GM10248 (cell line): ENCODE results near the gene LYZL6.

Experiments
- CTCF ChIA-PET: fragments of 300-600 bp; sonication (Branson Sonifier 250); formaldehyde crosslinking; extraction: SDS; loops from one replicate; lab custom pipeline; 2021; ENCODE audit warnings: antibody characterized with exemption; lab: Yijun Ruan, JAX
- POLR2A ChIA-PET: fragments of 350-650 bp; sonication (Branson Sonifier 250); formaldehyde crosslinking; extraction: SDS; loops from one replicate; lab custom pipeline; 2020; ENCODE audit warnings: antibody characterized with exemption; lab: Yijun Ruan, JAX
- DNase-seq: peaks from one replicate; pipeline ENCODE4 v3.0.0; 2012; ENCODE audit errors: extremely low spot score
- CTCF ChIP-seq: IDR thresholded peaks from 2 replicates; pipeline ENCODE4 v1.5.1; 2012; ENCODE audit warnings: mild to moderate bottlenecking, low read depth; ENCODE audit errors: extremely low read depth, missing control alignments, control extremely low read depth

Gene LYZL6

DNA sequence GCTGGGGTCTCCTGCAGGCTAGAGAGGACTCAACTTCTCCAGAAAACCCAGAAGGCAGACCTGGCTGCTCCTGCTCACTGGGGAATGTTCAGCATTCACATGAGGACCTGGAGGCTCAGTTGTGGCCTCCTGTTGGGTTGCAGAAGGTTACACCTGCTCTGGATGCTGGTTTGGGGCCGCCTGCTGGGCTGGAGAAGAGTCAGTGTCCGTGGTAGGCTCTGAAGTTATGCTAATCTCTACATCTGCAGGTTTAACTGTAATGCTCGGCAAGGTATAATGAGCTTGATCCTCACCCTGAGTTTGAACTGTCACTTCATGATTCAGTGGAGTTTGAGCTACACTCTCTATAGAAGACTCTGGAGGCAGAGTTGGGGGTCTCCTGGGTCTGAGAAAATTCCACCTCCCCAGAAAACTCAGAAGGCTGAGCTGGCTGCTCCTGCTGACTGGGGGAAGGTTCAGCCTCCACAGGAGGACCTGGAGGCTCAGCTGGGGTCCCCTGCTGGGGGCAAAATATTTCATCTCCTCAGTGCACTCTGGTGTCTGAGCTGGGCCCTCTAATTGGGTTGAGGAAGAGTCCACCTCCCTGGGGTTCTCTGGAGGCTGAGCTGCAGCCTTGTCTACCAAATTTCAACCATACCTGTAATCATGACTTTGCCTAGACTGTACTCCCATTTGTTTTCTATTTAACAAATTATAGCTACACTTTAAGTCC lies 36.4 kb downstream of the LYZL6 start:
- ChIA-PET POLR2A (no interaction called here), CTCF (interaction anchor here (0.9 to 3.1 kb wide), 4 partner anchors 8 to 57 kb away, joined by 3 to 13 read pairs (median 3); no protein-coding TSS in a partner anchor)

GRCh38 chr17:35906191-35906925 lies 37.2 kb downstream of the LYZL6 start:
- DNase-seq: no peak
- no peak for TF ChIP-seq CTCF
- POLR2A ChIA-PET: no interaction called here
- CTCF ChIA-PET: interaction anchor here (1.1 to 3.1 kb wide), 4 partner anchors 9 to 69 kb away, joined by 3 to 13 read pairs (median 3); no protein-coding TSS in a partner anchor

More for the DNA sequence above, 36.4 kb downstream of the LYZL6 start:
- DNase-seq: no peak
- no peak for TF ChIP-seq CTCF

- CTCF ChIA-PET: interaction anchor here (0.9 to 2.1 kb wide), 2 partner anchors 16 to 55 kb away, joined by 3 to 4 read pairs; no protein-coding TSS in a partner anchor
- POLR2A ChIA-PET: no interaction called here
- no peak for DNase-seq
- TF ChIP-seq CTCF: no peak
These were observed 40.1 kb downstream of the LYZL6 start for GRCh38 chr17:35903451-35903850.

DNA sequence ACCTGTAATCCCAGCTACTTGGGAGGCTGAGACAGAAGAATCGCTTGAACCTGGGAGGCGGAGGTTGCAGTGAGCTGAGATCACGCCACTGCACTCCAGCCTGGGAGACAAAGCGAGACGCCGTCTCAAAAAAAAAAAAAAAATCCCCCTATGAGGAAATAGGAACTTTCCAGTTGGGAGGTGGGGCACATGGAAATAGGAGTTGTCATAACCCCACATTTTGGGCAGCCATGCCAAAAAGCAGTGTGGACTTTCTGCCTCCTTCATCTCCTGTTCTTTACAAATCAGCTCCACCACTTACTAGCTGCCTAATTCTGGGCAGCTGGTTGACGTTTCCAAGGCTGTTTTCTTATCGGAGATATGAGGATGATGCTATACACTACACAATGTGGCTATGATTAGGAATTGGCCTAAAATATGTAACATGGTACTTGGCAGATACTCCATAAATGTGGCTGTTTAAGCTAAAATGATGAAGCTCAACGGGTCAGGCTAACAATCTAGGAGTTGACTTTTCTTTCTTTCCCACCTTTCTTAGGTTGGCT lies 41.8 kb downstream of the LYZL6 start:
- ChIA-PET POLR2A (no interaction called here), CTCF (interaction anchor here (0.8 to 2.5 kb wide), 3 partner anchors 10 to 16 kb away, joined by 3 to 10 read pairs (median 4); no protein-coding TSS in a partner anchor)
- no peak for DNase-seq
- TF ChIP-seq CTCF: no peak

DNA sequence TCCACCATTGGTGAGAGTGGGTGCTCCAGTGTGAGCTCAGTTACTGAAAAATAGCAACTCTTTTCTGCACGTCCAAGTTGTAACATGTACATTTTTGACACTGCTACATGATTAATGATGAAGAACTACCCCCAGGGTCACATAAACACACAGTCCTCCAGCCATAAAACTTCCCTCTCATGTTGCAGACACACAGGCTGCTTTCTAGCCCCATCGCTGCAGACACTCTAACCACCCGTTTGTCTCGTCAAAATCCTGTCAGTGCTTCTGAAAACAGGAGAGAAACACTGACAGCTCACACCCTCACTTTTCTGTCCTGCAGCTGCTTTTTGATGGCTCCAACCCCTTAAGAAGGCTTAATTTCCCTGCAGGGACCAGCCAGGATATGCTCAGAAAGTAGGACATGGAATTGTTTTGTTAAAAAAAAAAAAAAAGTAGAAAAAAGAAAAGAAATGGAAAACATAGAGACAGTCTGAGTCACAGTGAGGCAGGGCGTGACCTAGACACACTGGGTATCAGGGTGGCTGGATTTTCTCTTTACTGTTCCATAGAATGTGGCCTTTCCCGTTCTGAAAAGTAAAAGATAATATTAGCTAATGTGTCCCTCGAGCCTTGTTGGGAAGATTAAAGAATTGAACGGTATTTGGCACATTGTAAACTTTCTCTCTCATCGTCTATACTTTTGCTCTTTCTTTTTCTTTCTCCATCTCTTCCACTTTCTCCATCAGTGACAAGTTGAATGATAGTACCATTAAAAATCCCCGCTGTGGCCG lies 42.6 kb downstream of the LYZL6 start:
- POLR2A ChIA-PET: no interaction called here
- DNase-seq: no peak
- no peak for TF ChIP-seq CTCF
- CTCF ChIA-PET: interaction anchor here (0.8 to 2.5 kb wide), 3 partner anchors 11 to 15 kb away, joined by 3 to 10 read pairs (median 4); no protein-coding TSS in a partner anchor
